Measurements from ENCODE around the gene HRH2. TPM values are rescaled to one million over a fixed set of nuclear protein-coding genes. Genes with fewer than 3 reads are reported as not detected.
"Not testable (repeated sequence)": the region's sequence is repeated elsewhere in the genome, so short reads cannot be mapped to it uniquely, and the experiment has no call there.

Gene HRH2
- total RNA-seq, 6 donors from 2014 or later = 3.8 to 16.8 (median 7.8) TPM

DNA sequence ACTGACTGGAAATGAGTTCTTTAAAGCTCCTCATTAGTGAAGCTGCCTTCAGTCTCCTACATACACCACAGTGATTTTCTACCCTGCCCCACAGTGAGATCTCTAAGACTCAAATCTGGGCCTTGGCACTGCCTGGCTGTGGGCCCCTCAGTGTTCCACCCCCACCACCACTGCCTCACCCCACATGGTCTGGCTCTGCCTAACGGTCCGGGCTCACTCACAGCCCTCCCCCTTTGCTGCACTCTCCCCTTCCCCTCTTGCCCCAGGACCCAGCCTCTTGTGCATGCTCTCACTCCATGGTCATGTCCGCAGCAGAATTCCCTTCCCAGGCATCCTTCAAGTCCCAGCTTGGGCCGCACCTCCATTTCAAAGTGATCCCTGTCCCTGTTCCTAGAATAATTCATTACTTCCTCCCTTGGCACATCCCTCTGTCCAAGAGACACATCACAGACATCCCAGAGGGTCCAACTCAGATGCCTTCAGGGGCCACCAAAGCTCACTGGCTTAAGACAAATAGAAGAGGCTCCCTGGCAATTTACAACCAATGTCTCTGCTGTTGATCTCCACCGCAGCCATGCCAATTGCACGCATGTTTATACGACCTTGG is 56.7 kb downstream of the HRH2 start:
- H3K4me3 ChIP-seq = no peak overlapping the region
- H3K4me1 ChIP-seq = no peaks in the 10 kb centered on the region
- no peak for ATAC-seq (ENCODE audit: low FRiP score in 2 of 2)
- DNase-seq = no peak
- H3K27me3 ChIP-seq = no peaks in the 10 kb centered on the region
- no peak for TF ChIP-seq POLR2A (IDR thresholded peaks at IDR 0.05)
- no peak for TF ChIP-seq EP300 (IDR thresholded peaks at IDR 0.05)
- no peak for TF ChIP-seq POLR2AphosphoS5 (IDR thresholded peaks at IDR 0.05)
- TF ChIP-seq, protein P1, sequence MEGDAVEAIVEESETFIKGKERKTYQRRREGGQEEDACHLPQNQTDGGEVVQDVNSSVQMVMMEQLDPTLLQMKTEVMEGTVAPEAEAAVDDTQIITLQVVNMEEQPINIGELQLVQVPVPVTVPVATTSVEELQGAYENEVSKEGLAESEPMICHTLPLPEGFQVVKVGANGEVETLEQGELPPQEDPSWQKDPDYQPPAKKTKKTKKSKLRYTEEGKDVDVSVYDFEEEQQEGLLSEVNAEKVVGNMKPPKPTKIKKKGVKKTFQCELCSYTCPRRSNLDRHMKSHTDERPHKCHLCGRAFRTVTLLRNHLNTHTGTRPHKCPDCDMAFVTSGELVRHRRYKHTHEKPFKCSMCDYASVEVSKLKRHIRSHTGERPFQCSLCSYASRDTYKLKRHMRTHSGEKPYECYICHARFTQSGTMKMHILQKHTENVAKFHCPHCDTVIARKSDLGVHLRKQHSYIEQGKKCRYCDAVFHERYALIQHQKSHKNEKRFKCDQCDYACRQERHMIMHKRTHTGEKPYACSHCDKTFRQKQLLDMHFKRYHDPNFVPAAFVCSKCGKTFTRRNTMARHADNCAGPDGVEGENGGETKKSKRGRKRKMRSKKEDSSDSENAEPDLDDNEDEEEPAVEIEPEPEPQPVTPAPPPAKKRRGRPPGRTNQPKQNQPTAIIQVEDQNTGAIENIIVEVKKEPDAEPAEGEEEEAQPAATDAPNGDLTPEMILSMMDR (IDR thresholded peaks at IDR 0.05) = no peak
- WGBS, 2 donors = 87 to 91% methylated on average over 7 of the region's 7 CpGs
- H3K9me3 ChIP-seq = peaks cover 0 to 24% (median 5%) of the 10 kb centered on the region in 4 donors
- no peak overlapping the region for H3K27ac ChIP-seq
- no peaks in the 10 kb centered on the region for H3K36me3 ChIP-seq

DNA sequence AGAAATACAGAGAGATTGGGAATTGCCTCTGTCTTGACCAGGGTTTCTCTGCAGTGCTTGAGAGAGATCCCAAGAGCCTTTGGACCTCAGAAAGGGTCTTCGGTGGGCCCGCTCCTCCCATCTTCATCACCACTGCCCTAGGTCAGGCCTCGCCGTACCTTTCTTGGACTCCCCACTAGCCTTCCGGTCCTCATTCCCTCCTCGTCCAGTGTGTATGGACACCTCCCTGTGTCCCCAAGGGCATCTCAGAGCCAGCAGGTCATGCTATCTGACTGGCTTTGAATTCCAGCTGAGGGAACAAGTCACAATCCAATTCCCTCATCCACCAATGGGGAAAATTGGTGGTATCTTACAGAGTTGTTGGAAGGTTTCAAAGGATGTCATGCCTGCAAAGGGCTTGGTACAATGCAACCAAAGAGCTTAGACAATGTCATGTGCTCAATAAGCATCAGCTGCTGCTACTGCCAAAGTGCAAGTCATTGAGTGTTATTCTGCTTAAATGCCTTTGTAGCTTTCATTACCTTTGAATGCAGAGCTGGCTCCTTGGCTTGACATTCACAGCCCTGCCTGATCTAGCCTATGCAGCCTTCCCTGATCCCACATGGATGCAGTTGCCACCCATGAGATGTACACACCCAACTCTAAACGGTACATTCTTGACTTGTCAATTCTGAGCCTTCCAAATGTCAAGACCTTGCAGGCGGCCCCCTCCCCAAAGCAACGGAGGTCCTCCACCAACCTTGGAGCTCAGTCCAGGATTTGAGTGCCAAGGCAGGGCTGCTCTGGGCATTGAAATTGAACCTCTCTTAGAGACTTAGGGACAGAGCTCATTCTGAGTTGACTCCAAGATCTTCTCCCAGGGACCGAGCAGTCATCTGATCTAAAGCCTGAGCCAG is 58.0 kb downstream of the HRH2 start:
- H3K36me3 ChIP-seq = no peaks in the 10 kb centered on the region
- no peak overlapping the region for H3K27ac ChIP-seq
- WGBS, 2 donors = 89 to 95% methylated on average over 8 to 10 of the region's 10 CpGs
- H3K4me3 ChIP-seq = no peak overlapping the region
- DNase-seq (no peak), ATAC-seq (ENCODE audit: low FRiP score in 2 of 2) (peak in 1 of 2 donors; percentile 16)
- TF ChIP-seq, protein P1 (IDR thresholded peaks at IDR 0.05) = no peak
- no peak for TF ChIP-seq POLR2AphosphoS5 (IDR thresholded peaks at IDR 0.05)
- TF ChIP-seq POLR2A (IDR thresholded peaks at IDR 0.05) = no peak
- no peak for TF ChIP-seq EP300 (IDR thresholded peaks at IDR 0.05)
- peaks cover 0 to 24% (median 5%) of the 10 kb centered on the region in 4 donors for H3K9me3 ChIP-seq
- H3K4me1 ChIP-seq = no peaks in the 10 kb centered on the region
- H3K27me3 ChIP-seq = no peaks in the 10 kb centered on the region

DNA sequence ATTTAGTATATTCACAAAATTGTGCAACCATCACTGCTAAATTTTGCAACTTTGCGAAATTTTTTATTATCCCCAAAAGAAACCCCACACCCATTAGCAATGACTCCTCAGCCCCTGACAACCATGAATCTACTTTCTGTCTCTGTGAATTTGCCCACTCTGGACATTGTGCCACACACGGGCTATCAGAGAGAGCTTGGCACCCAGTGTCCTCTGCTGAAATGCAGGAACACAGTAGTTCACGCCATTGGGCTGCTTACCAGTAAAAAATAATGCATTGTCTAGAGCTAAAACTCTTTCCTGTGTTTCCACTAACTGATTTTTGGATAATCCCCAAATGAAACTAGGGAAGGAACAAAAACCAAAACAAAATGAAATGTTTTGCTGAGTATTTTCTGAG is 60.0 kb downstream of the HRH2 start:
- no peak for DNase-seq
- TF ChIP-seq POLR2AphosphoS5 (IDR thresholded peaks at IDR 0.05) (no peak), POLR2A (IDR thresholded peaks at IDR 0.05) (no peak), EP300 (IDR thresholded peaks at IDR 0.05) (no peak)
- TF ChIP-seq, protein P1 (IDR thresholded peaks at IDR 0.05) = no peak
- Histone ChIP-seq H3K9me3 (peaks cover 0 to 24% (median 5%) of the 10 kb centered on the region in 4 donors), H3K4me3 (no peak overlapping the region), H3K27me3 (no peaks in the 10 kb centered on the region), H3K27ac (no peak overlapping the region), H3K4me1 (no peaks in the 10 kb centered on the region), H3K36me3 (no peaks in the 10 kb centered on the region)
- 76 to 81% methylated on average over 3 of the region's 3 CpGs for WGBS, 2 donors
- ATAC-seq (ENCODE audit: low FRiP score in 2 of 2) = no peak

GRCh38 chr5:175718401-175719108 is 60.7 kb downstream of the HRH2 start:
- Histone ChIP-seq H3K27me3 (no peaks in the 10 kb centered on the region), H3K36me3 (no peaks in the 10 kb centered on the region), H3K9me3 (peaks cover 0 to 23% (median 5%) of the 10 kb centered on the region in 4 donors), H3K27ac (no peak overlapping the region), H3K4me1 (no peaks in the 10 kb centered on the region), H3K4me3 (no peak overlapping the region)
- peak; percentile 45 to 64 for DNase-seq
- 35 to 36% methylated on average over 8 of the region's 8 CpGs for WGBS, 2 donors
- ATAC-seq (ENCODE audit: low FRiP score in 2 of 2) = peak in 1 of 2 donors; percentile 60
- no peak for TF ChIP-seq POLR2A (IDR thresholded peaks at IDR 0.05)
- TF ChIP-seq, protein P1 (IDR thresholded peaks at IDR 0.05) = peak; percentile 38 to 66 (median 54)

DNA sequence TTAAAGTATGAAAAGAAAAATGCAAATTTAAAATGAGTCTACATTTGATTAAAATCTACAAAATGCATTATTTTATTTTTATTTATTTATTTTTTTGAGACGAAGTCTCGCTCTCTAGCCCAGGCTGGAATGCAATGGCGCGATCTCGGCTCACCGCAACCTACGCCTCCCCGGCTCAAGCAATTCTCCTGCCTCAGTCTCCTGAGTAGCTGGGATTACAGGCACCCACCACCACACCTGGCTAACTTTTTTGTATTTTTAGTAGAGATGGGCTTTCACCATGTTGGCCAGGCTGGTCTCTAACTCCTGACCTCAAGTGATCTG is 61.2 kb downstream of the HRH2 start:
- H3K4me3 ChIP-seq; H3K27ac ChIP-seq; ATAC-seq (ENCODE audit: low FRiP score in 2 of 2); H3K36me3 ChIP-seq; H3K4me1 ChIP-seq; H3K27me3 ChIP-seq: not testable (repeated sequence)
- H3K9me3 ChIP-seq = peaks cover 0 to 18% (median 5%) of the 10 kb centered on the region in 4 donors
- 91 to 95% methylated on average over 8 of the region's 8 CpGs for whole genome bisulfite sequencing, 2 donors
- DNase-seq = peak in 1 of 2 donors; percentile 10
